ENCODE results near the gene KCNC1.

KCNC1 gene

GRCh38 chr11:17734418-17734911 lies at the start of gene KCNC1:
Gene KCNC1 (plus strand): TSS chr11:17734781. CDS start chr11:17736003, 1,222 bp downstream.
- DNase-seq = no peak

DNA sequence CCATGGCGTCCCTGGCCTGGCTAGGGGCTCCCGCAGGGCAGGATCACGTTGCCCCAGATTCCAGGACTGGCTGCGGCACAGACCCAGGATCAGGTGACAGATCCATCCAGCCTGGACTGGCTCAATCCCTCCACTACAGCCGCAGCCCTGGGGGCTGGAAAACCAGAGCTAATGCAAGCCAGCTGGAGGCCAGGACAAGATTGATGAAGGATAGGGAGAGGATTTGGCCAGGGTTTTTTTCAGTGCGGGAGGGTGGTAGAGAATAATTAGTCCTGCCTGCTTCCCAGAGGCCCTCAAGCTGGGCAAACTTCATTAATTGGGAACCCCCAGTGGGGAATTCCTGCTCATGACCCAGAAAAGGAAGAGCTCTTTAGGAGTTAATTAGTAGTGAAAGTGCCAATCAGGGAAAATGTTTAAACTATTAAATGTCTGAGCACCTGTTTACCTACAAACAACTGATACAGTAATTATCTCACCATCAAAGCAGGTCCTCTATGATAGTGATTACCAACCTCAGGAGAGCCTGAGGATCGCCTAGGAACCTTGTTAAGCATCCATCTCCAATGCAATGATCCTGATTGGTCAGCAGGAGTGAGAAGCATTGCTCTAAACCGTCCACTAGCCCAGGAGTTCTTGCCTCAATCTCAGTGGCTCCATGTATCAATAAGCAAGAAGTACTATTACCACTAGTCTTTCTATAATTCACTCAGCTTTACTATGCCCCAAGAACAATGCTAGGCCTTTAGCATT lies 48.2 kb upstream of the KCNC1 start:
- no peak for DNase-seq

DNA sequence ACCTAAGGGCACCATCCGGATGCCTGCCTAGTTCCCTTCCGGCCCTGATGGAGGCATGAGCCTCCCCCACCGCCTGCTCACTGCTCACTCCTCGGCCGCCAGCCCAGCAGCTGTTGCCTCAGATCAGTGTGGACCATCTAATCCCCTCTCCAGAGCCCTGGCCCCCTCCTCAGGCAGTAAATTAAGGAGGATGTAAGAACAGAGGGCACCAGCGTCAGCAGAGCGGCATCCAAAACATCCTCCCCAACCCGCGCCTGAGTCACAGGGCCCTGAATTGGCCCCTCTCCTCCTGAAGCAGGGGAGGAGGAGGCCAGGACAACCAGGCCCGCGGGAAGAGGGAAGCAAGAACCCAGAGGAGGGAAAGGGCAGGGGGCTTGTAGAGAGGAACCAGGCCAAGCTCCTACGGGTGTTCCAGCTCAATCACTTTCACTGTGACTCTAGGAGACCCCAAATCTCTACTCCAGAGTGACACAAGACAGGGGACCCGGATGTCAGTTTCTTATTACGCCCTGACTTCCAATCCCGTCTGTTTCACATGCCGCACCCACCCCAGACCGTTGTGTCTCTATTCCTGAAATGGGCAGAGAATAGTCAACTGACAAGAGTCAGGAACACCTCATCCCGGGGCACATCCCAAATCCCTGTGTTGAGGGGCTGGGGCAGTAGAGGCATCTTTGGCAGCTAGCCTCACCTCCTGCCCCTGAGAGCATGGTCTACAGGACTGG lies 46.5 kb upstream of the KCNC1 start:
- no peak for DNase-seq

DNA sequence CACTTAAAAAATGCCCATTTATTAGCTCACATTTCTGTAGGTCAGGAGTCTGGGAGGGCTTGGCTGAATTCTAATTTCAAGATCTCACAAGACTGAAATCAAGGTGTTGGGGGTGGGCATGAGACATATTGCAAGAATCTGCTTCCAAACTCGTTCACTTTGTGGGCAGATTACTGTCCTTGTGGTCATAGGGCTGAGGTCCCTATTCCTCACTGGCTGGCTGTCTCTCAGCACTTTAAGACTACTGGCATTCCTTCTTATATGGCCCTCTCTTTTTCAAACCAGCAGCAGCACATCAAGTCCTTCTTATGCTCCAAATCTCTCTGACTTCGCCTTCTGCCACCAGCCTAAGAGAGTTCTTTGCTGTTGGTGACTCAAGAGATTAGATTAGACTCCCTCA lies 43.0 kb upstream of the KCNC1 start:
- no peak for DNase-seq

- DNase-seq = no peak
These were observed 42.6 kb upstream of the KCNC1 start for GRCh38 chr11:17691976-17692375.

DNA sequence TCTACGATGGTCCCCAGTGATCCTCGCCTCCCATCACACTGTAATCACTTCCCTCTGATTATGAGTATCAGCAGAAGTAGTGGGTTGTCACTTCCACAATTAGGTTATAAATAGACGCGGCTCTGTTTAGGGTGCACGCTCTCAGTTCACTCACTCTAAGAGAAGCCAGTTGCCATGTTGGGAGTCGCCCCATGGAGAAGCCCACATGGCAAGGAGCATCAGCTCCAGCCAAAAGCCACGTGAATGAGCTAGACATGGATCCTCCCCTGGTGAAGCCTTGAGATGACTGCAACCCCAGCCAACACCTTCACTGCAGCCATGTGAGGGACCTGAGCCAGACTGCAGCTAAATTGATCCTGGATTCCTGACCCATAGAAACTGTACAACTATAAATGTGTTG lies 41.6 kb upstream of the KCNC1 start:
- DNase-seq = no peak

DNA sequence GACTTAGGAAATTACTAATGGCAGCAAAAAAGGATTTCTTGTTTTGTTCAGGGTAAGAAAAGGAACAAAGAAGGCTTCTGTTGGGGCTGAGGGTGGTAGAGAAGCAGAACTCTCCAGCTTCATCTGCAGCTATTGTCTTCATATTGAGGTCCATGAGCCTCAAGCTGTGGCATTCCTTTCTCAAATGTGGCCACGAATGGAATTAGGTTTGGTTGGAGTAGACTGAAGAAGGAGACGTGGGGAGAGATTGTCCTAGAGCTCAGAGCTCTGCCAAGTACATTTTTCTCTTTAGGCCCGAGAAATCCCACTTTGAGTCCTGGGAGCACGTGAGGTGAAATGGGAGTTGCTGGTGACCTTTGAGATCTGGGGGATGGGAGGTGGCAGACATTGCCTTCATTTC lies 41.0 kb upstream of the KCNC1 start:
- DNase-seq = no peak

DNA sequence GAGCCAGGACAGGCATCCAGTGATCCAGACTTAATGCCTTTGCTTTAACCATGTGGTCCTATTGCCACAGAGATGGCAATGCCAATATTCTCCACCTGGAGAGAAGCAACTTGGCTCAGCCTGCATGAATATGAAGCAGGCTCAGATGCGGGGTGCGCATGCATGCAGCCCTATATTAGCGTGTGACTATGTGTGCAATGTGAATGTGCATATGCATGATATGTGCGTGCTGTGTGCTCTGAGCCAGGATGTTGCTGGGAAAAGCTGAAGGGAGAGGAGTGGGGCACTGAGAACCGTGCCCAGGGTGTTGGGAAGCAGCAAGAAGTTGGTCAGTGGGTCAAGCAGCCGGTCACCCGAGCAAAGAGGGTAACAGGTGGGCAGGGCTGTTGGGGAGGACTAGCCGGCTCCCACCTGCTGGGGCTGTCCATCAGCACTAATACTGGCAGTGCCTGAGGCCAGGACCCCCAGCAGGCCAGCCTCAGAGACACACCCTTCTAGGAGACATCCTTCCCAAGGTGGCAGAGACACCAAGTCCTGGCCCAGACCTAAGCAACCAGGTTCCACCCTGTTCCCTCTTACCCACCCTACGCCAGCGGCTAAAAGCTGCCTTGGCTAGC lies 40.0 kb upstream of the KCNC1 start:
- DNase-seq = no peak

GRCh38 chr11:17695454-17696441 lies 38.8 kb upstream of the KCNC1 start:
- no peak for DNase-seq

GRCh38 chr11:17696741-17697140 lies 37.8 kb upstream of the KCNC1 start:
- no peak for DNase-seq

GRCh38 chr11:17697175-17697949 lies 37.2 kb upstream of the KCNC1 start:
- no peak for DNase-seq

DNA sequence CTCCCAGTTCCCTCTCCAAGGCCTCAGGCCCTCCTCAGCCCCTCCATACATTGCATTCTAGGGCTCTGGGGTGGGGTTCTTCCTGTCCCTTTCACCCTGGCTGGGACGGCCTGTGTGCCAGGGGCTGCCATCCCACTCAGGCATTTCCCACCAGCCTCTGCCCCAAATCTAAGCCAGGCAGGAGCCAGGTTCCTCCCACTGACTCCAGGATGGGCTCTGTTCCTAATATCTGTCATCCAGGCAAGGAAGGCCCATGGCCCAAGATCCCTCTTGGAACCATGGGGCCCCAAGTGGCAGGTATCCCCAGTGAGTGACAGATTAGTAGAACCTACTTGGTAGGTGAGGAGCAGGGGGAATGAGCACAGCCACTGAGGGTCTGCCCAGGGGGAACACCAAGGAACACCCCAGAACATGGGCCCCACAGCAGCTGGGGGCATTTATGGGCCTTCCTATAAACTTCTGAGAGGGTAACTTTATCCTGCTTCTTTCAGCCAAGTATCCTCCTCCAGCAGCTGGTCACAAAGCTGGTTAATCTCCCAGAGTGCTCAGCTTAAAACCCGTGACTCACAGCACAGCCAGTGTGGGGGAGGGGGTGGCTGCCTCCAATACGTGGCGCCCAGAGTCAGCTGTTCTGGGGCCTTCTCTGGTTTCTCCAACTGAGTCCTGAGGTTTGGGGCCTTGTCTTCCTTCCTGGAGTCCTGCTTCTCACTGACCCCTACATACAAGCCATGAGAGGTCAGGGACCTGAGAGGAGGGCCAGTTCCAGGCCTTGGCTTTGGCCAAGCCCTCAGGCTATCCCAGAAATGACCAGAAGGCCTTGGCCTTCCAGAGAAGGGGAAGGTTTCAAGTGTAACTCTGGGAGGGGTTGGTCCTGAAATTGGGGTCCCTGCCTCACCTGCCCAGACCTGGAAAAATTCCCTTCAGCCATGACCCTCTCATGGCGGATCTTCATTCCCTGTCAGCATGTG lies 35.1 kb upstream of the KCNC1 start:
- DNase-seq = no peak

DNA sequence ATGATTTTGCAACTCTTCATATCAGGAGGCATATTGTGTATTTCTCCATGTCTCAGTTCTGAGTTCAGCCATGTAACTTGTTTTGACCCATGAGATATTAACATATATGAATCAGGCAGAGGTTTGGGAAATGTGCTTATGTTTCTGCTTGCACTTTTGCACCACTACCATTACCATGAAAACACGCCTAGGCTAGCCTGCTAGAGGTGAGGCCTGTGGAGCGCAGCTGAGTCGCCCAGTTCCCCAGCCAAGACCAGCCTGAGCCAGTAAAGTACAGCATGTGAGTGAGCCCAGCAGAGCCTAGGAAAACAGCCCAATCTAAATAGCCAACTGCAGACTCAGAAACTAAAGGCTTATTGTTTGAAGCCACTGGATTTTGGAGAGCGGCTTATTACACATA lies 33.6 kb upstream of the KCNC1 start:
- DNase-seq = no peak

- no peak for DNase-seq
These were observed 31.7 kb upstream of the KCNC1 start for GRCh38 chr11:17702876-17703275.

DNA sequence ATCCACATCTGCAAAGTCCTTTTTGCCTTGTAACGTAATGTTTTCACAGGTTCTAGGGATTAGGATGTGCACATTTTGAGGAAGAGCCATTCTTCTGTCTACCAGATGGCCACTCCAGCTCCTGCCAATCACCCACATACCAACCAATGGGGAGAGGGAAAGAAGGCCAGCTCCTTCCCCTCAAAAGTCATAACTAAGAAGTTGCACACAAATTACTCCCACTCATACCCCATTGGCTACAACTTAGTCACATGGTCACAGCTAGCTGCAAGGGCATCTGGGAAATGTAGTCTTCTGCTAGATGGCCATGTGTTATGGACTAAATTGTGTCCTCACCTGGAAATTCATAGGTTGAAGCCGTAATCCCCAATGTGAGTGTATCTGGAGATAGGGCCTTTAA lies 30.6 kb upstream of the KCNC1 start:
- DNase-seq = no peak

- no peak for DNase-seq
These were observed 26.8 kb upstream of the KCNC1 start for GRCh38 chr11:17707830-17708229.

- no peak for DNase-seq
These were observed 22.7 kb upstream of the KCNC1 start for GRCh38 chr11:17711836-17712235.

DNA sequence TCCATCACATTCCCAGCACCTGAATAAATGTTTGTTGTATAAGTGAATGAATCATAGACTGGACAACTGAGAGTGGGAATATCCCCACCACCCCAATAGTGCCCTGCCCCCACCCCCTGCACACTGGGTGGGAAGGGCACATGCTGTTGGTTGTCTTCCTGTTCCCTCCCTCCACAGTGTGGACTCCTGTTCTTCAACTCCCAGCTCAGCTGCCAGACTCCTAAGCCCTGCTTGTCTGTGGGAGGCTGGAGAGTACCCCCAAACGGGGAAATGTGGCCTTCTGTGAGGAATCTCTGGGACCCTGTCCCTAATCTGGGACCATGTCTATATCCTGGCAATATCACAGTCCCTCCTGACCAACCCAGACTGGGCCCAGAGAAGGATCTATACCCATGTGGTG lies 20.7 kb upstream of the KCNC1 start:
- no peak for DNase-seq

- DNase-seq = no peak
These were observed 20.2 kb upstream of the KCNC1 start for GRCh38 chr11:17714356-17714854.

- DNase-seq = no peak
These were observed 19.7 kb upstream of the KCNC1 start for GRCh38 chr11:17714870-17715269.
